HG03520 (cell line): Measurements from ENCODE around the gene SLC38A7.
"Not testable (repeated sequence)": the region's sequence is repeated elsewhere in the genome, so short reads cannot be mapped to it uniquely, and the experiment has no call there.

Experiments used
- ATAC-seq: cut with Tn5 transposase; IDR thresholded peaks from one replicate; pipeline ENCODE4 v1.9.1; 2021; ENCODE audit warnings: mild to moderate bottlenecking, moderate library complexity; ENCODE audit not compliant: unreplicated experiment

SLC38A7 gene

GRCh38 chr16:58638148-58639036 is 46.2 kb downstream of the SLC38A7 start:
- no peak for ATAC-seq

- ATAC-seq = not testable (repeated sequence)
Measured at GRCh38 chr16:58637021-58637420, 47.5 kb downstream of the SLC38A7 start.

GRCh38 chr16:58636466-58636865 is 48.1 kb downstream of the SLC38A7 start:
- no peak for ATAC-seq

GRCh38 chr16:58635502-58635901 is 49.1 kb downstream of the SLC38A7 start:
- no peak for ATAC-seq

- ATAC-seq = no peak
Measured at GRCh38 chr16:58634265-58634802, 50.2 kb downstream of the SLC38A7 start.

GRCh38 chr16:58629733-58630640 is 54.6 kb downstream of the SLC38A7 start, which contains the start of gene CNOT1:
Gene CNOT1 (minus strand): TSS chr16:58629826. CDS start chr16:58599337, 30,489 bp downstream.
- ATAC-seq = peak; percentile 84

- ATAC-seq = no peak
Measured at GRCh38 chr16:58628845-58629732, 55.5 kb downstream of the SLC38A7 start.

GRCh38 chr16:58624209-58624608 is 60.4 kb downstream of the SLC38A7 start:
- no peak for ATAC-seq

- ATAC-seq = no peak
Measured at GRCh38 chr16:58620396-58620795, 64.2 kb downstream of the SLC38A7 start.

GRCh38 chr16:58615280-58615679 is 69.3 kb downstream of the SLC38A7 start:
- no peak for ATAC-seq
